H1 (cell line): ENCODE measurements around the gene EFCAB6. TPM values are rescaled to one million over a fixed set of nuclear protein-coding genes. Genes with fewer than 3 reads are reported as not detected.

ENCODE experiments used
- CBX5 ChIP-seq: fragments of 300-800, 300-1000 bp; sonication (generic); IDR thresholded peaks from 2 replicates; pipeline ENCODE4 v1.7.1; 2016; ENCODE audit warnings: antibody characterized with exemption, low read length, low read depth
- CTBP2 ChIP-seq: IDR thresholded peaks from 2 replicates; pipeline ENCODE4 v1.7.0; 2011; ENCODE audit warnings: borderline replicate concordance, mild to moderate bottlenecking, moderate library complexity, mixed read lengths, low read length; ENCODE audit not compliant: insufficient read depth, insufficient read length
- CTCF ChIP-seq, 3 experiments: IDR thresholded peaks; 1 replicate in 2 of 3; 2 replicates in 1 of 3; pipeline versions ENCODE4 v1.5.1 to v1.6.1; 2011; ENCODE audit warnings: low read length in 3 of 3, mild to moderate bottlenecking in 3 of 3, inconsistent platforms in 2 of 3, low read depth in 1 of 3, moderate library complexity in 1 of 3; ENCODE audit not compliant: insufficient read depth in 1 of 3; ENCODE audit errors: control extremely low read depth in 1 of 3
- RAD21 ChIP-seq, 2 experiments: IDR thresholded peaks in 1 of 2; conservative IDR thresholded peaks in 1 of 2; 2 replicates each; pipeline ENCODE4 v1.6.1; 2011; ENCODE audit warnings: low read depth in 2 of 2, low read length in 2 of 2, improper control_type of control experiment in 1 of 2, inconsistent platforms in 1 of 2, mild to moderate bottlenecking in 1 of 2, moderate library complexity in 1 of 2
- SIRT6 ChIP-seq: IDR thresholded peaks from one replicate; pipeline ENCODE4 v1.7.1; 2012; ENCODE audit warnings: low read length, inconsistent platforms
- polyA plus RNA-seq, 7 experiments: library from polyadenylated mRNA; depleted of rRNA in 3 of 7; stranded (reverse) in 5 of 7; unstranded in 2 of 7; fragments of >200 nt in 5 of 7; fragments of 200-250 nt in 2 of 7; gene quantifications; 1 replicate in 5 of 7; 2 replicates in 1 of 7; 4 replicates in 1 of 7; pipeline versions ENCODE4 v1.2.1 to v1.2.3, GENCODE V29; 2011 to 2013; ENCODE audit warnings: missing spikeins in 2 of 7, mixed read lengths in 2 of 7
- total RNA-seq: library from RNA; stranded (reverse); fragmentation: NEBNext Ultra II Directional; extraction: Animal tissue kit (Norgen Biotek cat#: 25700); gene quantifications from 2 replicates; pipeline ENCODE4 v1.2.1, GENCODE V29; 2021

EFCAB6 gene
- total and polyA plus RNA-seq, 2 of the 8 experiments (the other 6 are each of a cell fraction or from before 2014, with no cell fraction given): 0.32 to 1.7 TPM

GRCh38 chr22:43592476-43592875 is 219.6 kb downstream of the EFCAB6 start (continued):
- TF ChIP-seq CTCF (IDR thresholded peaks at IDR 0.05; ENCODE audit: control extremely low read depth in 1 of 3, insufficient read depth in 1 of 3, low read depth in 1 of 3, low read length in 3 of 3): peak; percentile 66 to 78 (median 77)
- no peak for TF ChIP-seq CBX5
- TF ChIP-seq CTBP2: no peak
- no peak for TF ChIP-seq SIRT6
- peak; percentile 49 to 75; a peak in 3 of 4 replicates for TF ChIP-seq RAD21 (IDR thresholded peaks at IDR 0.05 in 1 of 2, conservative IDR thresholded peaks at IDR 0.05 in 1 of 2; ENCODE audit: low read depth in 2 of 2, low read length in 2 of 2)
